Sigmoid colon (tissue), 4 donors: ENCODE data around the gene FMN2.

Source experiments
- CTCF ChIP-seq, 4 experiments: fragments of 450-650 bp in 3 of 4; fragments of 200-600 bp in 1 of 4; IDR thresholded peaks; one replicate each; pipeline ENCODE4 v1.5.1; 2016 to 2019; ENCODE audit warnings: antibody characterized with exemption in 4 of 4, mild to moderate bottlenecking in 3 of 4, moderate library complexity in 2 of 4
- EP300 ChIP-seq, 4 donors: sonication (generic); formaldehyde crosslinking; IDR thresholded peaks; one replicate each; pipeline ENCODE4 v1.6.1; 2017; ENCODE audit warnings: antibody characterized with exemption in 4 of 4
- POLR2AphosphoS5 ChIP-seq, 4 donors: sonication (generic); formaldehyde crosslinking; IDR thresholded peaks; one replicate each; pipeline ENCODE4 v1.6.1; 2017; ENCODE audit warnings: antibody characterized with exemption in 4 of 4

GRCh38 chr1:240487493-240487892, 395.8 kb downstream of the FMN2 start:
- TF ChIP-seq CTCF (IDR thresholded peaks at IDR 0.05) (no peak), POLR2AphosphoS5 (IDR thresholded peaks at IDR 0.05) (no peak), EP300 (IDR thresholded peaks at IDR 0.05) (no peak)
